HL-60/S4 treated with retinoic acid at 250 ng/mL for 4 days and 3 days (cell line): ENCODE data around the gene AK8.

Experiments used
- in situ Hi-C: fragments of 300-500 bp; cut with MboI; formaldehyde crosslinking; loops from 2 replicates; pipeline ENCODE4 v1.7.0; 2022; ENCODE audit warnings: low sequenced_read_pairs

AK8 gene

DNA sequence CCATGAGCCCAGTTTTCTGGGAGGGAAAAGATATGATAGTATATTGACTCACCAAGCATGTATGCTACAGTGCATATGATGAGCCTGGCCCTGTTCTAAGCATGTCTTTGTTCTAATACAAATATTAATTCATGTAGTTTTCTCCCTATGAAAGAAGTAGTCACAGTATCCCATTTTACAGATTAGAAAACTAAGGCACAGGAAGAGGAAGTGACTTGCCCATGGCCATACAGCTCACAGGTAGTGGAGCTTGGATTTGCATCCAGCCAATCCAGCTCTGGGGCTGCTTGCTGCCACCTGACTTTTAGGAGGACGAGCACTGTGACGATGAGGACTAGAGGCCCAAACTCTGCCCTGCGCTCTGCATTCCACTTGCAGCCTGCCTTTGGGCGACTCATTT is 76.4 kb downstream of the AK8 start:
- in situ Hi-C loops: no loop called here

- in situ Hi-C loops: no loop called here
These were observed 77.9 kb downstream of the AK8 start for GRCh38 chr9:132800038-132800648.

DNA sequence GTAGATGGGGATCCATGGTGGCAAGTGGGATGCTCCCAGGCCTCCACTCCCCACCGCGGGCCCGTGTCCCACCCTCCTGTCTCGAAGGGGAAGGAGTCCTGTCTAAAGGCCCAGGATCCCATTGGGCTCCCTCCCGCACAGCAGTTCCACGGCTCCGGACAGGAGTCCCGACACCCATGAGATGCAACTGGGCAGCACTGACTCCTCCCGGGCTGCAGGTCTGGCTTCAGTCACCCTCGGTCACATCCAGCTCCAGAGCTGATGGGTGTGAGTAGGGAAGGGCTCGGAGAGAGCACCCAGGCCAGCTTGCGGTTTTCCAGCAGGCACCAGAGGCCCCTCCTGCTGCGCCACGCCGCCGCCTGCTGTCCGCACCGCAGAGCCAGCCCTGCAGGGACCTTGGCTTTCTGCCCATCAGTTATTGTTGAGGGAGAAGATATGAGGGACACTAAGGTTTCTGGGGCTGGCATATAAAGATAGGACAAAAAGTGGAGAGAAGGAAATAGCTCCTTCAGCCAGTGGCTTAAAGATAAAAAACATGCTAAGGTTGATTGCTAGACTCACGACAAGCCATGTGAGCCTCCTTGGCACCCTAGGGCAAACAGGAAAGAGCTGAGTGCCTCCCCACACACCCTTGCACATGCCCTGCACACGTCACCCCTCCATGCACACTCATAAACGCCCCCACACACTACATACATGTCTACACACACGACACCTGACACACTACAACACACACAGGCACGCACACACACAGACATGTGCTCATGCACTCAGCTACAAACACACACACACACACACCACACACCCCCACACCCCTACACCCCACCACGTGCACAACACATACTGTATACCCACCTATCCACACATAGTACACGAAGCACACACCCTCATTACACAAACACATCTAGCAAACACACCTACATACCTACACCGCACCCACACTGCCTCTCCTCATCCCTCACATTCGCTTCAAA is 79.0 kb downstream of the AK8 start:
- in situ Hi-C loops: no loop called here

GRCh38 chr9:132797861-132798659 is 80.0 kb downstream of the AK8 start:
- in situ Hi-C loops: no loop called here

DNA sequence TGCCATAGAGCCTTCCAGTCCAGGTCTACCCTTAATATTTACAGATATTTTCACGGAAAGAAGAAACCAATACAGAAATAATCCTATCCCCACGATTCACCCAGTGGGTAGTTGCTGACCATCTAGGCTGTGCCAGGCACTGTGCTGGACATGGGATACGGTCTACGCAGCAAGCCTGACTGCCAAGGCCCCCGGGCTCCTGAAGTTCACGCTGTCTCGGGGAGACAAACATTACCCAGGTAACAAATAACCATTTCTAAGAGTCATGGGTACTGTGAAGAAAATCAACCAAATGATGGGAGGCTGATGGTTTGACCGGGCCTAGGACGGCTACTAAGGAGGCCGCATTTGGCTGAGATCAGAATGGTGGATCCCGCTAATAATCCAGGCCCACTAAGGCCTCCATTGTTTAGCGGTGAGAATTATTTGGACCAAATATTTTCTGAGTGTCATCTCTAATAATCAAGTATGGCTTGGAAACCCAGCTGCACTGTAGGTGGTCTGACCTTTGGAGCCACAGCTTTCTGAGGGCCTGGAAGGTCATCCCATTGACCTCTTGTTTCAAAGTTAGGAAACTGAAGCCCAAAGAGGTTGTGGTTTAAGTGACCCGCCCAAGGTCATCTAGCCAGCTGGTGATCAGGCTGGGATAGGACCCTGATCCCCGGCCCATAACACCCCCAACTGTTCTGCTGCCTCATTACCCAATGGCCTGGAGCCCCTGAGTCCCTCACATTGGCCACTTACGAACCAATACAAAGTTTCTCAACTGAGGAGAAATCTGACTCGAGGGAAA is 82.4 kb downstream of the AK8 start:
- in situ Hi-C loops: no loop called here

DNA sequence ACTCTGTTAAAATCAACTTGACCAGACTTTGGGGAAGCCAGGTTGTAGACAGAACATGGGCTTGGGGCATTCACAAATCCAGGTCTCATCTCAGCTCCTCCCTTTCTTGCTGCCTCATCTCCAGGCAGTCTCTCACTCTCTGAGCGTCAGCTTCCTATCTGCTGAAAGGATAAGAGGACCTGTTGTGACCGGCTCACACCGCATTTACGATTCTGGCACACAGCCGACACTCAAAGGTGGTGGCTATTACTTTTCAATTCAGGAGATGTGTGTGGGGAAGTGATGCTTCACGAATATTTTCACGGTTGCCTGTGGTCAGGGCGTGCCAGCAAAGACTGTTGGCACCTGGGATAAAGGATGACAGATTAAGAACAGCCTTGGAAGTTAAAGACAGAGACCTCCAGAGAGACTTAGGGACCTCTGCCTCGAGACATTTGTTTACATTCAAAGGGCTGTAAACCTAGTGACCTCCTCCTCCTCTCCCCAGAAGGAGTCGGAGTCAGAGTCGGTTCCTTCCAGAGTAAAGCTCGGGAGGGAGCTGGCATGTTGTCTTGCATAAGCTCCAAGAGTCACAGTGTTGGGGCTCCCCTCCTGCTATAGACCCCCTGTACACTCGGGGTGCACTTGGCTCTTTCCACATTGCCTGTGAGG is 83.2 kb downstream of the AK8 start:
- in situ Hi-C loops: no loop called here

GRCh38 chr9:132793606-132794580 is 84.2 kb downstream of the AK8 start:
- in situ Hi-C loops: no loop called here

DNA sequence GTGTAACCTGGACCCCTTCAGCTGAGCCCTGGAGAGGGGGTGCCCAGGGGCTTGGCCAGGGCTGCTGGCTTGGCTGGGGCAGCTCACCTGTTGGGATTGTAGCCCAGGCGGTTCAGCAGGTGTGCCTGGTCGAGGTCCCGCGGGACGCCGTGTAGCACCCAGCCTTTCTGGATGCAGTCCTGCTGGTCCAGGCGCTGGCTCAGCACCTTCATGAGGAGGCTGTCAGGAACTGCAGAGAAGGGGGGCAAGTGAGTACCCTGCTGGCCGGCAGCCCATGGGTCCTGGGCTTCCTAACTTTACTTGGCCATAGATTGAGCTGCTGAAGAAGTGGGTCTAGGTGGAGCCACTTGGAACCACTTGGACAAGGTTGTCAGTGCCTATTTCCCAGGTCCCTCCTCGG is 85.5 kb downstream of the AK8 start:
- in situ Hi-C loops: no loop called here

- in situ Hi-C loops: no loop called here
These were observed 86.3 kb downstream of the AK8 start for GRCh38 chr9:132791699-132792240.

DNA sequence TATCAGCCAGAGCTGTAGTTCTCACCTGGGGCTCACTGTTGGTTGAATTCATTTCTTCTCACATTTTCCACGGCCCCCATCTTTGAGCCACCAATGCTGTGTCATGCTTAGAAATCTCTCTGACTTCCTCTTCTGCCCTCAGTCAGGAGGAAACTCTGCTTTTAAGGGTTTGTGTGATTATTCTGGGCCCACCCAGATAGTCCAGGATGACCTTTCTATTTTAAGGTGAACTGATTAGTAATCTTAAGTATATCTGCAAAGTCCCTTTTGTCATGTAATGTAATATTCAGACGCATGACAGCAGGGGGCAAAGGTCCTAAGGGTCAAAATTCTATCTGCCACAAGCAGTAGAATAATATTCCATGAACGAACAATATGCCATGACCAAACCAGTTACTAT is 88.4 kb downstream of the AK8 start:
- in situ Hi-C loops: no loop called here

GRCh38 chr9:132788378-132788777 is 89.7 kb downstream of the AK8 start:
- in situ Hi-C loops: no loop called here

DNA sequence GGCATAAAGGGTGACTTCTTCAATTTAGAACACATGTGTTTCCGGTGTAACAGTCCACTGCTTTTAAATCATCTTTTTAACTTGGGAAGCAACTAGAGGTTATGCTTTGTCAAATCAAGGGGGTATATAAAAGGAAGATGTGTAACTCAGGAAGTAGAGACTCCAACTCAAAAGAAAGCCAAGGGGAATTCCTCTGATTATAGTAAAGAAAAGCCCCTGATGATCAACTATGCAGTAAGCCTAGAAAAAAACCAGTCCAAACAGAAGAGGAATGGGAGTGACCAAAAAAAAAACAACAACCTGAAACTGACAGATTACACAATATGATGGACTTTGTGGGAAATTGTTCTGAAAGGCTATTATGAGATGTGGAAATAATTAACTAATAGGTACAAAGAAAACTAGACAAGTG is 90.3 kb downstream of the AK8 start:
- in situ Hi-C loops: no loop called here

DNA sequence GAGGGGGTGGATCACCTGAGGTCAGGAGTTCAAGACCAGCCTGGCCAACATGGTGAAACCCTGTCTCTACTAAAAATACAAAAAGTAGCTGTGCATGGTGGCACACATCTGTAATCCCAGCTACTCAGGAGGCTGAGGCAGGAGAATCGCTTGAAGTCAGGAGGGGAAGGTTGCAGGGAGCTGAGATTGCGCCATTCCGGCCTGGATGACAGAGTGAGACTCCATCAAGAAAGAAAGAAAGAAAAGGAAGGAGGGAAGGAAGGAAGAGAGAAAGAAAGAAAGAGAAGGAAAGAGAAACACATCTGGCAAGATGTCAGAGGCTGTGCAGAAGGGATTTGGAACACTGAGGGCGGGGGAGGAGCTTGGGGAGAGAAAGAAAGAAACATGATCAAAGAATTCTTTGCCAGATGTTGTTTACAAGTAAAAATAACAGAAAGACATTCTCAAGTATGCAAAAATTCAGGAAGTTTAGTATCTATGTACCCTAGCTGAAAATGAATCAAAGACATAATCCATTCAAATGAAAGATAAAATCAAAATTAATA is 93.7 kb downstream of the AK8 start:
- in situ Hi-C loops: no loop called here

- in situ Hi-C loops: no loop called here
These were observed 95.1 kb downstream of the AK8 start for GRCh38 chr9:132783006-132783405.

DNA sequence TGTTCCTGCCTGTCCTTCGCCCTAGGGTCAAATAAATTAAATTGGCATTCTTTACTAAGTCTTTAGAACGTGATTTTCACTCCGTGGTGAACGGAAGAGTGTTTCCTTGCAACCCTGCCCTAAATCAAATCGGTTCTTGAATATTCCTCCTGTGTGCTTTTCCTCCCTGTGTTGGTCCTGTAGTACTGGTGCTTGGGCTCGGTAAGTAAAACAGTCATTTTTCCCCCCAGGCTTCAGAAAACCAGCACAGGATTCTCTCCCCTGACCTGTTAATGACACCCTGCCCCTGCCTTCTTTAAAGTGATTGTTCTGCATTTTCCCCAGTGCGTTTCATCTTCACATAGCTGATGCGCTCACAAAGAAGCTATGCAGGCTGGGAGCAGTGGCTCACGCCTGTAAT is 96.0 kb downstream of the AK8 start:
- in situ Hi-C loops: no loop called here

- in situ Hi-C loops: no loop called here
These were observed 97.7 kb downstream of the AK8 start for GRCh38 chr9:132780230-132781007.

DNA sequence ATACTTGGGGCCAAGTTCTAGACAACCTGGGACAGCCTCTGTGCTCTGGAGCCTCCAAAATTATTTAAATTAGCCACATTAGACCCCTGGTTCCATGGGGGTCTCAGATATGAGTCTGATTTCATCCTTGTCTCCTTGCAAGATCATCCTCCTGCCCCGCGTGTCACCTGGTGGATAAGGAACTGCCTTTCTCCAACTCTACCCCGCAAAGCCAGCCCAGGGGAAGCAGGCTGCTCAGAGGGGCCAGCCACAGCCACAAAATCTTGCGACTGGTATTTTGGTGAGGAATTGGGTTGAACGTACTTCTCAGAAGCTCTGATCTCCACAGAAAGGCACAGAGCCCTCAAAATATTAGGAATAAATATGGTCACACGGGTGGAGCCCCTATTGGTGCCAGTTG is 101.2 kb downstream of the AK8 start:
- in situ Hi-C loops: no loop called here

- in situ Hi-C loops: no loop called here
These were observed 101.8 kb downstream of the AK8 start for GRCh38 chr9:132776268-132776667.
